ENCODE measurements around the gene ATP1B1. TPM values are rescaled to one million over a fixed set of nuclear protein-coding genes. Genes with fewer than 3 reads are reported as not detected.

Gene ATP1B1
- total and polyA plus RNA-seq, 7 experiments from 2014 or later, result 0.54 to 10.6 (median 1.9) TPM

DNA sequence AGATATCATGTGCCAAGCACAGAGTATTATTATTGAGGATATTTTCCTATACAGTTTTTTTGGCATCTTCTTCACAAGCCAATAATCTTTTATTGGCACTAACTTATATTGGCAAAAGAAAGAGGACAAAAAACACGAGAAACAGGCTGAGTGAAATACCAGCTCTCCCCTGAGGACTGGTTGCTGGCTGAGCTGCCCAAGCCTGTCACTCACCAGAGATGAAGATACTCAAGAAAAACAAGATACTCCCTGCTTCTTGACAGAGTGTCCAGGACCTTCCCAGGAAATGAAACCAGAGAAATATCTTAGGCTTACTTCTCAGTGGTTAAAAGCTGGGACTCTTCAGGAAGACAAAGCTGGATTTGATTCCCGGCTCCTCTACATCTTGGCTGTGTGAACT is 35.9 kb upstream of the ATP1B1 start:
- DNase-seq (no peak), ATAC-seq (no peak)
- Mint-ChIP-seq H3K27me3 (peaks cover 0 to 8% (median 0%) of the 10 kb centered on the region in 5 donors), H3K4me1 (peaks cover 0 to 5% (median 0%) of the 10 kb centered on the region in 7 donors), H3K4me3 (no peak overlapping the region), H3K36me3 (peaks cover 0 to 8% (median 0%) of the 10 kb centered on the region in 5 donors), H3K9me3 (peaks cover 0 to 17% (median 9%) of the 10 kb centered on the region in 11 donors), H3K27ac (no peak overlapping the region)
- Histone ChIP-seq H3K27ac (ENCODE audit: low read depth, low read length) (no peak overlapping the region), H3K36me3 (ENCODE audit: control insufficient read depth in 2 of 3, insufficient read depth in 3 of 3, low read length in 3 of 3) (no peaks in the 10 kb centered on the region), H3K4me3 (ENCODE audit: low read length) (no peak overlapping the region), H3K4me1 (ENCODE audit: control insufficient read depth in 2 of 2, insufficient read depth in 2 of 2, low read length in 2 of 2) (no peaks in the 10 kb centered on the region), H3K9me3 (ENCODE audit: control insufficient read depth in 2 of 3, low read length in 3 of 3) (no peaks in the 10 kb centered on the region), H3K27me3 (ENCODE audit: control insufficient read depth in 2 of 2, insufficient read depth in 2 of 2, low read length in 2 of 2) (no peaks in the 10 kb centered on the region)
- intact Hi-C loops (cut with micrococcal nuclease), result no loop called here
- ChIA-PET CTCF (no interaction called here), POLR2A (no interaction called here)

DNA sequence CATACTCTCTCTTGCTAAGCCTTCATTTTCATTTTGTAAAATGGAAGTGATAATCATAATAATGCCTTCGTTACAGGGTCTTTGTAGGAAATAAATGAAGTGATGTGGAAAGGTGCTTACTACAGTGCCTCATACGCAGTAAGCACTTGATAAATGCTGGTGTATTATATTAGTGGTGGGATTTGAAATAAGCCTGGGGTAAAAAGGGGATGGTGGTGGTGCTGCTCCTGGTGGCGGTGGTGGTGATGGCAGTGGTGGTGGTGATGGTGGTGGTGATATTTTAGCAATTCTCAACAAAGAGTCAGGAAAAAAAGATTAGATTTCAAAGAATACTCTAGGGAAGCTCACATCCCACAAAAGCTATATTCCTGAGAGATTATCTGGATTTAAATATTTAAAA is 35.5 kb upstream of the ATP1B1 start:
- Mint-ChIP-seq H3K27ac (no peak overlapping the region), H3K36me3 (peaks cover 0 to 6% (median 0%) of the 10 kb centered on the region in 5 donors), H3K4me3 (no peak overlapping the region), H3K4me1 (peaks cover 0 to 5% (median 0%) of the 10 kb centered on the region in 7 donors), H3K9me3 (peaks cover 0 to 17% (median 8%) of the 10 kb centered on the region in 11 donors), H3K27me3 (peaks cover 0 to 10% (median 0%) of the 10 kb centered on the region in 5 donors)
- no peak for ATAC-seq
- H3K27ac ChIP-seq (ENCODE audit: low read depth, low read length), result no peak overlapping the region
- DNase-seq, result no peak
- H3K9me3 ChIP-seq (ENCODE audit: control insufficient read depth in 2 of 3, low read length in 3 of 3), result no peaks in the 10 kb centered on the region
- H3K4me1 ChIP-seq (ENCODE audit: control insufficient read depth in 2 of 2, insufficient read depth in 2 of 2, low read length in 2 of 2), result no peaks in the 10 kb centered on the region
- intact Hi-C loops (cut with micrococcal nuclease), result no loop called here
- H3K27me3 ChIP-seq (ENCODE audit: control insufficient read depth in 2 of 2, insufficient read depth in 2 of 2, low read length in 2 of 2), result no peaks in the 10 kb centered on the region
- H3K36me3 ChIP-seq (ENCODE audit: control insufficient read depth in 2 of 3, insufficient read depth in 3 of 3, low read length in 3 of 3), result no peaks in the 10 kb centered on the region
- H3K4me3 ChIP-seq (ENCODE audit: low read length), result no peak overlapping the region
- POLR2A ChIA-PET, result interaction anchor here (0.6 kb wide), 1 partner anchor 38 kb away, joined by 3 read pairs; no protein-coding TSS in a partner anchor
- CTCF ChIA-PET, result no interaction called here

GRCh38 chr1:169072945-169073725 is 33.4 kb upstream of the ATP1B1 start:
- ChIA-PET POLR2A (no interaction called here), CTCF (no interaction called here)
- intact Hi-C loops (cut with micrococcal nuclease), result no loop called here

DNA sequence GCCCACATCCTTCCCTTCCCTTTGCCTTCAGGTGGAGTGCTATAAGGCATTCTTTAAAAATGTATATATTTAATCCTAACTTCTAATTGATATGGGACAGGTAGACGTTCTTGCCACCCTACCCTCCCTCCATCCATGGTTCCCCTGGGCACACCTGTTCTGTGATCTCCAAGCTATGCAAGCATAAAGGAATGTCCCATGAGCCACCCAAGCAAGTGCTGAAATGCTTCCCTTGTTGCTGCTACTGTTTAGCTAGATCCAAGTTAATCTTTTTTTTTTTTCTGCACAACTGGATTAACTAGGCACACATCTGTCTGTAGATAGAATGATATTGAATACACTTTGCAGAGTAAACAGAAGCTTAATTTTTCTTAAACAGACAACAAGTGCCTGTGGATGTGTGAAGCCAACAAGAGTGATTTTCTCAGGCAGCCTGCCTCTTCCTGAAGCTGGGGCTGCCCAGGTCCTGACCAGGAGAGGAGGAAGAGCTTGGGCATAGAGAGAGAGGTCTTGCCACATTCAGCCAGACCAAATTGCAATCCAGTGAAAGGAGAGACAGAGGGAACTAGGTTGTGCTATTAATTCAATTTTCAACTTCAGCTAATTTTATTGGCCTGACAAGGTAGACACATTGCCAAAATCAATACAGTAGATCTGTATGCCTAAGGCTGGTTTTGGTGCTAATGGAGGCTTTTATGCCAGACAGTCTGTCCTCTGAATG is 28.2 kb upstream of the ATP1B1 start:
- Histone ChIP-seq H3K27ac (ENCODE audit: low read depth, low read length) (no peak overlapping the region), H3K36me3 (ENCODE audit: control insufficient read depth in 2 of 3, insufficient read depth in 3 of 3, low read length in 3 of 3) (no peaks in the 10 kb centered on the region), H3K4me3 (ENCODE audit: low read length) (no peak overlapping the region), H3K9me3 (ENCODE audit: control insufficient read depth in 2 of 3, low read length in 3 of 3) (no peaks in the 10 kb centered on the region), H3K4me1 (ENCODE audit: control insufficient read depth in 2 of 2, insufficient read depth in 2 of 2, low read length in 2 of 2) (no peaks in the 10 kb centered on the region), H3K27me3 (ENCODE audit: control insufficient read depth in 2 of 2, insufficient read depth in 2 of 2, low read length in 2 of 2) (no peaks in the 10 kb centered on the region)
- intact Hi-C loops (cut with micrococcal nuclease), result no loop called here
- Mint-ChIP-seq H3K27ac (no peak overlapping the region), H3K4me1 (peaks cover 0 to 2% (median 0%) of the 10 kb centered on the region in 7 donors), H3K4me3 (no peak overlapping the region), H3K36me3 (no peaks in the 10 kb centered on the region), H3K27me3 (peaks cover 0 to 7% (median 0%) of the 10 kb centered on the region in 5 donors), H3K9me3 (no peaks in the 10 kb centered on the region)
- POLR2A ChIA-PET, result no interaction called here
- CTCF ChIA-PET, result interaction anchor here (0.6 kb wide), 1 partner anchor 637 kb away, joined by 3 read pairs; no protein-coding TSS in a partner anchor
- DNase-seq (no peak), ATAC-seq (no peak)

More at GRCh38 chr1:169072945-169073725, 33.4 kb upstream of the ATP1B1 start:
- Mint-ChIP-seq H3K36me3 (peaks cover 0 to 5% (median 0%) of the 10 kb centered on the region in 5 donors), H3K4me1 (peaks cover 0 to 5% (median 0%) of the 10 kb centered on the region in 7 donors), H3K27me3 (peaks cover 0 to 14% (median 0%) of the 10 kb centered on the region in 5 donors), H3K27ac (no peak overlapping the region), H3K4me3 (no peak overlapping the region), H3K9me3 (peaks cover 0 to 7% (median 0%) of the 10 kb centered on the region in 11 donors)
- Histone ChIP-seq H3K4me1 (ENCODE audit: control insufficient read depth in 2 of 2, insufficient read depth in 2 of 2, low read length in 2 of 2) (no peaks in the 10 kb centered on the region), H3K9me3 (ENCODE audit: control insufficient read depth in 2 of 3, low read length in 3 of 3) (no peaks in the 10 kb centered on the region), H3K36me3 (ENCODE audit: control insufficient read depth in 2 of 3, insufficient read depth in 3 of 3, low read length in 3 of 3) (no peaks in the 10 kb centered on the region), H3K27ac (ENCODE audit: low read depth, low read length) (no peak overlapping the region), H3K27me3 (ENCODE audit: control insufficient read depth in 2 of 2, insufficient read depth in 2 of 2, low read length in 2 of 2) (no peaks in the 10 kb centered on the region), H3K4me3 (ENCODE audit: low read length) (no peak overlapping the region)
- DNase-seq (no peak), ATAC-seq (no peak)

GRCh38 chr1:169081503-169082123 is 24.9 kb upstream of the ATP1B1 start:
- CTCF ChIA-PET, result no interaction called here
- intact Hi-C loops (cut with micrococcal nuclease), result no loop called here
- no peaks in the 10 kb centered on the region for H3K27me3 ChIP-seq (ENCODE audit: control insufficient read depth in 2 of 2, insufficient read depth in 2 of 2, low read length in 2 of 2)
- H3K4me1 ChIP-seq (ENCODE audit: control insufficient read depth in 2 of 2, insufficient read depth in 2 of 2, low read length in 2 of 2), result no peaks in the 10 kb centered on the region
- Mint-ChIP-seq H3K4me3 (no peak overlapping the region), H3K27me3 (peaks cover 0 to 5% (median 0%) of the 10 kb centered on the region in 5 donors), H3K9me3 (no peaks in the 10 kb centered on the region), H3K4me1 (peaks cover 0 to 4% (median 2%) of the 10 kb centered on the region in 7 donors), H3K36me3 (no peaks in the 10 kb centered on the region), H3K27ac (no peak overlapping the region)
- DNase-seq, result no peak
- no peak for ATAC-seq
- no peak overlapping the region for H3K27ac ChIP-seq (ENCODE audit: low read depth, low read length)
- POLR2A ChIA-PET, result no interaction called here
- no peak overlapping the region for H3K4me3 ChIP-seq (ENCODE audit: low read length)
- H3K36me3 ChIP-seq (ENCODE audit: control insufficient read depth in 2 of 3, insufficient read depth in 3 of 3, low read length in 3 of 3), result no peaks in the 10 kb centered on the region
- H3K9me3 ChIP-seq (ENCODE audit: control insufficient read depth in 2 of 3, low read length in 3 of 3), result no peaks in the 10 kb centered on the region

DNA sequence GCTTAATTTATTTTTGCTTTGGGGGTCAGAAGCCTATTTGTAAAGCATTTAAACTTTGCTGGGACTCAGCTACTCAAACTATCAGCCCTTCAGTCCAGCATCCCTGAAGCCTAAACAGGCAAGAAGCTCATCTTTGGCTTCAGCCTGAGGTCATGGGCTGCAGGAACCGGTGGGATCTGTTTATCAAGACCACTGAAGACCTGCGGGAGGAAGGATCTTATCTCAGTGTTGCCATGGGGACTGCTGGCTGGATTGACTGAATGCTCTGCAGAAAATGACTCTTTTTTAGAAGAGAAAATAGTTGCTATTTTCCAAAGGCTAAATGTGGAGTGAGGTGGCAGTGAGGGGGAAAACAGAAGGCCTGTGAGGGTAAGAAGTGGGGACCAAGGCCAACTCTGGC is 20.6 kb upstream of the ATP1B1 start:
- Histone ChIP-seq H3K27me3 (ENCODE audit: control insufficient read depth in 2 of 2, insufficient read depth in 2 of 2, low read length in 2 of 2) (no peaks in the 10 kb centered on the region), H3K4me1 (ENCODE audit: control insufficient read depth in 2 of 2, insufficient read depth in 2 of 2, low read length in 2 of 2) (peaks cover 0 to 6% of the 10 kb centered on the region in 2 donors), H3K4me3 (ENCODE audit: low read length) (no peak overlapping the region), H3K27ac (ENCODE audit: low read depth, low read length) (no peak overlapping the region), H3K9me3 (ENCODE audit: control insufficient read depth in 2 of 3, low read length in 3 of 3) (no peaks in the 10 kb centered on the region), H3K36me3 (ENCODE audit: control insufficient read depth in 2 of 3, insufficient read depth in 3 of 3, low read length in 3 of 3) (no peaks in the 10 kb centered on the region)
- DNase-seq, result no peak
- ChIA-PET POLR2A (no interaction called here), CTCF (no interaction called here)
- Mint-ChIP-seq H3K9me3 (peaks cover 0 to 12% (median 0%) of the 10 kb centered on the region in 11 donors), H3K27ac (peak overlapping the region in 1 of 9 donors; percentile 73), H3K36me3 (no peaks in the 10 kb centered on the region), H3K4me3 (no peak overlapping the region), H3K4me1 (peaks cover 0 to 17% (median 8%) of the 10 kb centered on the region in 7 donors), H3K27me3 (peaks cover 0 to 2% (median 0%) of the 10 kb centered on the region in 5 donors)
- intact Hi-C loops (cut with micrococcal nuclease), result loop anchor here in 1 of 2 donors (5.0 kb wide), 1 partner anchor 44 kb away; no protein-coding TSS in a partner anchor
- ATAC-seq, result no peak
